HG03196 (cell line): Measurements from ENCODE around the gene CELF2.

Source experiments
- ATAC-seq: cut with Tn5 transposase; IDR thresholded peaks from one replicate; pipeline ENCODE4 v1.9.1; 2021; ENCODE audit not compliant: unreplicated experiment

CELF2 gene

DNA sequence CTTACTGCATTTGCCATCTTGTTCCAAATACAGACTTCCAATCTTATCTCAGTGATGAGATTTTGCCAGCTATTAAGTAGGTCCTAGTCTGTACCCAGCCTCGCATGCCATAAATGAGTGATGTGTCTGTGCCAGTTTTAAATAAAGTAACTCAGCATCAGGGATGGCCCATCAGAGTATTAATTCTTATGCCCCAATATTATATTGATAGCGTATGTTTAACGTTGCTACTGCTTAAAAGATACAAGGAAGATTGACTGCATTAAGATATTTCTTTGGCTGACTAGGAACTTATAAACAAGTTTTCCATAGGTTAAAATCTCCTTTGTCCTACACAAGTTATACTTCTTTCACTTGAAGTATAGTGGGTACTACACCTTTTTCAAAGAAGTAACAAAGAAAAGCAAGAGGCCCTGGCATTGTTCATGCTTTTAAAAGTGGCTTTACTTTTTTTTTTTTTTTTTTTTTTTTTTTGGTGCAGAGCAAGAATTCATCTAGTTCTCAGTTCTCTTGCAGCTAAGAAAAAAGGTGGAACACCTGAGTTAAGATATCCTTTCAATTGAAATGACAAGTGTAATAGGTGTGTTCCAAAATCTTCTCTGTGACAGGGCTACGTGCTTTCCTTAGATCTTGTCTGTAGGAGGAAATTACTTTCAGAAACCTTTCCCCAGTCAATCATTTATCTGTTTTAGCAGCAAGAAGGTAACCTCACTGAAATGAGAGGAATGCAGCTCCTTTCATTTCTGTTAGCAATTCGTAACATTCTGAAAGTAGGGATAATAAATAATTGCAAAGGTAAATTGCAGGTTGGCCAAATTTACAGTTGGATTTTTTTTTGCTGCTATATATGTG lies 245.0 kb downstream of the CELF2 start:
- ATAC-seq: no peak

DNA sequence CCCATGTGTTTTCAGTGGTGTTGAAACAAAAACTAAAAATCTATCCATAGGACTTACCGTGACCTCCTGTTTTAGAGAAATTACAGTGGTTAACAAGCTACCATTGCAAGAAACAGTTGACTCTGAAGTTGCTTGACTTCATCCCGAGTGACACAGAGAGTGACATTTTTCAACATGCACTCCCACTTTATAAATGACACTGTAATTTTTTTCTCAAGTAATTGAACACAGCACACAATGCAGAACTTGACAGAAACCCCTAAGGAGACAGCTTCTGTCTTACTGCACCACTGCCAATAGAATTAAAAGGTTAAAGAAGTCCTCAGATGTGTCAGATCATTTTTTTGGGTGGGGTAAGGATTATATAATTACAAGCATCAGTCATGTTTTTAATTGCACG lies 246.1 kb downstream of the CELF2 start:
- ATAC-seq: no peak

- ATAC-seq: no peak
Measured at GRCh38 chr10:11264296-11265048, 246.8 kb downstream of the CELF2 start.

DNA sequence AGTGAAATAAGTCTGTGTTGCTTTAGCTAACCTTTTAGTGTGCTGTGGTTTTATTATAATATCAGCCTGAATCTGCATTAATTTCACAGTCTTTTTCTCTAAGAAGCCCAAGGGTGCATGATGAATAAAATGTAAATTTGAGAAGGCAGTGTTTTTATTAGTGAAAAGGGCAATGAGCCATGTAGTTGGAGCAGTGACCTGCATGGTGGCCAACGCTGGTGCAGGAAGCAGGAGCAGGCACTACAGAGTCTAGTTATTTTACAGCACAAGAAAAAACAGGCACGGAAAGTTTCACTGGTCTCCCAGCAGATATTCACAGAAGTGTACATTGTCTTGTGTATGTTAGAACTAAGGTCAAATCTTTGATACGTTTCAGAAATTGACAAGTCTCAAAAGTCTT lies 247.8 kb downstream of the CELF2 start:
- ATAC-seq: no peak

- ATAC-seq: no peak
Measured at GRCh38 chr10:11266426-11266825, 248.8 kb downstream of the CELF2 start.

DNA sequence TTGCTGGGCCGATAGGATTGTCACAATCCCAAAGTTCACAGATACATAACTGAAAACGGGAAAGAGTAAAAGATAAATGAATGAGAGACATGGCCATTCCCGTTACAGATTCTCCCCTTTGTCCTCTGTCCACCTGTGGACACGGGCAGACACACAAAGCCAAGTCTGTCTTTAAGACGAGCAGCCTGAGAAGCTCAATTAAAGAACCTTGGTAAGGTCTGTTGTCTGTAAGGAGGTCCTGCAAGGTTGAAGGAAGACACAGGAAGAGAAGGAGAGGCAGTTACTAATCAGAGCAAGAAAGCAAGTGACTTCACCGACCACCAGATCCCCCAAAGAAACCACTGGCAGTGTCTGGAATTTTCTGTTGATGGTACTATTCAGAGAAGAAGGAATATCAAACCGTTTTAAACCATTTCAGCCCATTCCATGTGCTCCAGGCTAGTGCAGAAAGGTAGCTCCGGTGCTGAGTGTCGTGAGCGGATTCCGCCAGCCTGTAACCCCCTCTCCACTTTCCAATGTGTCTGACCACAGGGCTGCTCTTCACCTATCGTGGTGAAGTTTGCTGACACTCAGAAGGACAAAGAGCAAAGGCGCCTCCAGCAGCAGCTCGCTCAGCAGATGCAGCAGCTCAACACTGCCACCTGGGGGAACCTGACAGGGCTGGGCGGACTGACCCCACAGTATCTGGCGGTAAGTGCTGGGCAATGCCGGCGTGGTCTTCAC lies 252.6 kb downstream of the CELF2 start:
- ATAC-seq: peak; percentile 69

DNA sequence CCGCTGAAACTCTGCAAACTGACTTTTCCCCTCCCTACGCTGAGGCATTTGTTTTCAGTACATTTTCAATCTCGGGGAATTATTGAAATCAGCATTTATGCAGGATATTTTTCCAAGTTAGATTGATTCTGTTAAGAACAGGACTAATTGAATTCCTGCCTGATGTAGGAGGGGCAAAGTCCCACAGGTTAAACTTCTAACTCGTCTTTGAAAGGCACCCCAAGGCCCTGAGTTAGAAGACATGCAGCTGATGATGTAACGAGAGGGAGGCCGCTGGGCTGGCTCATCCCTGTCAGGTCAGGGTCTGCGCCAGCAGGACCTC lies 253.1 kb downstream of the CELF2 start:
- no peak for ATAC-seq

DNA sequence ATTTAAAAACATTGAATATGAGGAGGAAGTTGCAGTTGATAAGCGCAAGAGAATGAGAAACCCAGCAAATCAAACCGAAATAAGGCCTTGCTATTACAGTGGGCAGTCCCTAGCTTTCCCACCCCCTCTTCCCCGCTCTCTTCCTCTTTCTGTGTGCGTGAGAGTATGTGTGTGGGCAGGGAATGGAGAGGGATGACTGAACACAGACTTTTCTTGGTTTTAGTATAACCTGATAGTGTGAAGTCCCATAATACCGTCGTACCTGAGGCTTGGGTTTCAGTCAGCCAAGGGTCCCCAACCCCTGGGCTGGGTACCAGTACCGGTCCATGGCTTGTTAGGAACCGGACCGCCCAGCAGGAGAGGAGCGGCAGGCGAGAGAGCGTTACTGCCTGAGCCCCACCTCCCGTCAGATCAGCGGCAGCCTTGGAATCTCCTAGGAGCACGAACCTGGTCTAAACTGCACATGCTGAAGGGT lies 255.3 kb downstream of the CELF2 start:
- ATAC-seq: peak; percentile 62

- no peak for ATAC-seq
Measured at GRCh38 chr10:11274452-11274851, 256.8 kb downstream of the CELF2 start.

DNA sequence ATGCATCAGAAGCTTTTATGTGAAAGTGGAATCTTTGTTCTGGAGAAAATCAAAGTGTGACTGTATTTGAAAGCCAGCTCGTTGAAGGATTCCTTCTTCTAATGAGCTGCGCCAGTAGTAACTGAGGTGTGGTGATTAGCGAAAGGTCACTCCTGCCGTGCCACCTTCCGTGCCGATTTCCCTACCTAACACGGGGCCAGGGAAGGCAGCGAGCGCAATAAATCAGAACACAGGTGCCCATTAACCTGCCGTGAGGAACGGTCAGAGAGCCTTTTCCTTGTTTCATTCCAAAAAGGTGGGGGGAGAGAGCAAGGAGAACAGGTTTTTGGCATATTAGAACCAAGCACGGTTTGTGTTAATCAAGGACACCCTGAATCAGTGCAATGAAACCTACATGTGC lies 258.0 kb downstream of the CELF2 start:
- ATAC-seq: no peak

GRCh38 chr10:11276449-11276990 lies 258.8 kb downstream of the CELF2 start:
- ATAC-seq: no peak

- ATAC-seq: no peak
Measured at GRCh38 chr10:11279314-11279713, 261.6 kb downstream of the CELF2 start.

GRCh38 chr10:11280187-11280932 lies 262.7 kb downstream of the CELF2 start:
- ATAC-seq: no peak

DNA sequence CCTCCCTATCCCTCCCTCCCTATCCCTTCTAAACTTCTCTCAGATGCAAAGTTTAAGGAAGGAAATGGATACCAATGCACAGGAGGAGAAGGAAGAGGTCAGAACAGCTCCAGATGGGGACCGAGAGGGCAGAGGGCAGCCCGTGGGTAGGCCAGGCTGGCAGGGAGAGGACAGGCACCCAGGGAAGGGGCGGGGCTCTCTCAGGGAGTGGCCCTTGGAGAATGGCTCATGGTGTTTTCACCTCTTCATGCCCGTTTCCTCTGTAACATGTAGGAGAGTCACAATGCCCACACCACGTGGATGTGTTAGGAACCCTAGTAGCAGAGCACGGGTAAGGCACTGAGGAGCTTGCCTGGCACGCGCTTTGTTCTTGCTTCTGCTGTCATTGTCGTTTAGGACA lies 264.5 kb downstream of the CELF2 start:
- ATAC-seq: no peak

DNA sequence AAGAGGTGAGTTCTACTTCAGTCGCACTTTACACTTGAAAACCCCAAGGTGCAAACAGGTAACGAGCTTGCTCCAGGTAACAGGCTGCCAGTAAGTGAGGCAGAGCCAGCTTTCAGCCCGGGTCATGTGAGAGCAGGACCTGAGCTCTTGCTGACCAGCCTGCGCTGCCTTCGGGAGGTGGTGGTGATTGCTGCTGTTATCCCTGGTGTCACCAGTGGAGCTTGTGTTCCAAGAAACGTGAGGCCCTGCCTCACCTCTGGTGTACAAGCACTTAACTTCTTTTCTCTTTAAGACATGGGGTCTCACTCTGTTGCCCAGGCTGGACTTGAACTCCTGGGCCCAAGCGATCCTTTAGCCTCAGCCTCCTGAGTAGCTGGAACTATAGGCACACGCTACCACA lies 265.0 kb downstream of the CELF2 start:
- ATAC-seq: no peak

GRCh38 chr10:11284291-11285085 lies 266.8 kb downstream of the CELF2 start:
- no peak for ATAC-seq

DNA sequence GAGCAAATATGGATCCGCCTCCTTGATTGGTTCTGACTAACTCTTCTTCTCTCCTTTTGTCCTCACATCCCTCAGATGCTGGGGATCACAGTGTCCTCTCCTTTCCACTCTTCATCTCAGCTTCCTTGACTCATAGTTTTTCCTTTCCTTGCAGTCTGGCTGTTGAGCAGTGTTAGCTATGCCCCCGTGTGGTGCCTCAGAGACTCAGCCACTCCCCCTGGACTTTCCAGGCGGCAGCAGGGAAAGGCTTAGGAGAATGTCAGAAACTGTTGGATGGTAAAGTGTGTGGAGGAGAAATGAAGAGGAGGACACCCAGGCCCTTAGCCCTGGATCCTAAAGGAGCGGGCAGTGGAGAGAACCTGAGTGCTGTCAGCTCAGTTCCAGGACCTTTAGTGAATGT lies 267.5 kb downstream of the CELF2 start:
- ATAC-seq: no peak

- ATAC-seq: peak; percentile 76
Measured at GRCh38 chr10:11286261-11286852, 268.7 kb downstream of the CELF2 start.

- ATAC-seq: no peak
Measured at GRCh38 chr10:11288302-11288701, 270.6 kb downstream of the CELF2 start.
